ENCODE data around the gene SPACDR. TPM values are rescaled to one million over a fixed set of nuclear protein-coding genes. Genes with fewer than 3 reads are reported as not detected.

SPACDR gene
- total RNA-seq, 4 donors from 2014 or later, result 1.5 to 2.1 (median 1.8) TPM; not detected in 1

- Histone ChIP-seq H3K27ac (peak overlapping the region; percentile 88 to 98 (median 94)), H3K4me3 (peak overlapping the region; percentile 24 to 99 (median 92)), H3K4me1 (peaks cover 4 to 80% (median 60%) of the 10 kb centered on the region in 4 donors), H3K36me3 (peaks cover 0 to 50% (median 0%) of the 10 kb centered on the region in 3 donors), H3K27me3 (no peaks in the 10 kb centered on the region), H3K9me3 (no peaks in the 10 kb centered on the region)
- 15 to 29% methylated on average over 9 of the region's 9 CpGs for WGBS, 2 donors
- DNase-seq (ENCODE audit: low spot score in 2 of 2), result peak; percentile 47 to 72
- TF ChIP-seq POLR2A (IDR thresholded peaks at IDR 0.05) (peak in 1 of 2 donors; percentile 64), EP300 (IDR thresholded peaks at IDR 0.05) (peak in 1 of 2 donors; percentile 75), CTCF (IDR thresholded peaks at IDR 0.05) (no peak)
Measured at GRCh38 chr7:100475549-100475948, 11.5 kb upstream of the SPACDR start.

DNA sequence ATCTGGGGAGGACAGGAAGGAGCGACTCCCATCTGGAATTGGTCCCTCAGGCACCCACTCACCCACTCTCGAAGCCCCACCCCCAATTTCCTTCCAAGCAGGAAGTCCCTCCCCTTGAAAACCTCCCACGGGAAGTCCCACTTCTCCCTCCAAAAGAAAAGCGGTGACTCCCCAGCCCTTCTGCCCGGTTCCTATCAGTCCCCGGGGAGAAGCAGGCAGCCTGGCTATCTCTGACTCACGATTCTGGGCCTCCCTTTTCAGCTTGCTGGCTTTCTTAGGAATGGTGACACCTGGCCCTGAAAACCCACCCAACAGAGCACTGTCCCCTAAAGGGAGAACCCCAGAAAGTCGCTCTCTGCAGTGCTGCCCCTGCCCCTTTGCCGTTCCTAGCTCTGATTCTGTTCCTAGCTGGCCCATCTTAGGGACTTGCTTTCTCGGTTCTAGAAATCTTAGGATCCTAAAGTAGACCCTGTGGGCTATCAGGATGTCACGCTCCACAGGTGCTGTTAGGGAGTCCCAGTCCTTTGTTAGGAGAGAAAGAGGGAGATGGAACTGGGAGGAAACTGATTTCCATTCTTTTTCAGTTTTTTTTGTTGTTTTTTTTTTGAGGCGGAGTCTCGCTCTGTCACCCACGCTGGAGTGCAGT lies 8.9 kb upstream of the SPACDR start:
- peaks cover 4 to 97% (median 62%) of the 10 kb centered on the region in 4 donors for H3K4me1 ChIP-seq
- no peak for TF ChIP-seq POLR2A (IDR thresholded peaks at IDR 0.05)
- no peak for TF ChIP-seq CTCF (IDR thresholded peaks at IDR 0.05)
- TF ChIP-seq EP300 (IDR thresholded peaks at IDR 0.05), result no peak
- no peak overlapping the region for H3K4me3 ChIP-seq
- no peak for DNase-seq (ENCODE audit: low spot score in 2 of 2)
- peak overlapping the region; percentile 88 to 98 (median 94) for H3K27ac ChIP-seq
- H3K36me3 ChIP-seq, result peaks cover 0 to 56% (median 0%) of the 10 kb centered on the region in 3 donors
- no peaks in the 10 kb centered on the region for H3K9me3 ChIP-seq
- no peaks in the 10 kb centered on the region for H3K27me3 ChIP-seq
- 38 to 43% methylated on average over 13 to 14 of the region's 14 CpGs for WGBS, 2 donors

- Histone ChIP-seq H3K27ac (peak overlapping the region; percentile 88 to 98 (median 94)), H3K4me1 (peaks cover 4 to 95% (median 58%) of the 10 kb centered on the region in 4 donors), H3K36me3 (peaks cover 0 to 59% (median 0%) of the 10 kb centered on the region in 3 donors), H3K9me3 (no peaks in the 10 kb centered on the region), H3K4me3 (no peak overlapping the region), H3K27me3 (no peaks in the 10 kb centered on the region)
- no peak for DNase-seq (ENCODE audit: low spot score in 2 of 2)
- 58 to 64% methylated on average over 12 to 16 of the region's 16 CpGs for WGBS, 2 donors
- TF ChIP-seq CTCF (IDR thresholded peaks at IDR 0.05), result no peak
- TF ChIP-seq POLR2A (IDR thresholded peaks at IDR 0.05), result no peak
- TF ChIP-seq EP300 (IDR thresholded peaks at IDR 0.05), result no peak
Measured at GRCh38 chr7:100472121-100472851, 8.2 kb upstream of the SPACDR start.

GRCh38 chr7:100471021-100471420 lies 7.0 kb upstream of the SPACDR start:
- Histone ChIP-seq H3K9me3 (no peaks in the 10 kb centered on the region), H3K4me3 (no peak overlapping the region), H3K4me1 (peaks cover 4 to 93% (median 48%) of the 10 kb centered on the region in 4 donors), H3K36me3 (peaks cover 0 to 60% (median 0%) of the 10 kb centered on the region in 3 donors), H3K27me3 (no peaks in the 10 kb centered on the region), H3K27ac (peak overlapping the region in 3 of 4 donors; percentile 5 to 94 (median 88))
- DNase-seq (ENCODE audit: low spot score in 2 of 2), result no peak
- no peak for TF ChIP-seq EP300 (IDR thresholded peaks at IDR 0.05)
- no peak for TF ChIP-seq CTCF (IDR thresholded peaks at IDR 0.05)
- TF ChIP-seq POLR2A (IDR thresholded peaks at IDR 0.05), result no peak
- WGBS, 2 donors, result 59 to 86% methylated on average over 1 to 4 of the region's 4 CpGs

Data from tibial nerve (tissue), 4 donors.